GM12873 (cell line): Measurements from ENCODE around the gene SOX10.

Experiments
- TF ChIP-seq, protein P1 (sequence below): IDR thresholded peaks from 2 replicates; pipeline ENCODE4 v1.5.1; 2012; ENCODE audit warnings: low read depth, mild to moderate bottlenecking, moderate library complexity, low read length, control low read depth; ENCODE audit not compliant: insufficient read depth; ENCODE audit errors: missing control alignments

Gene SOX10

DNA sequence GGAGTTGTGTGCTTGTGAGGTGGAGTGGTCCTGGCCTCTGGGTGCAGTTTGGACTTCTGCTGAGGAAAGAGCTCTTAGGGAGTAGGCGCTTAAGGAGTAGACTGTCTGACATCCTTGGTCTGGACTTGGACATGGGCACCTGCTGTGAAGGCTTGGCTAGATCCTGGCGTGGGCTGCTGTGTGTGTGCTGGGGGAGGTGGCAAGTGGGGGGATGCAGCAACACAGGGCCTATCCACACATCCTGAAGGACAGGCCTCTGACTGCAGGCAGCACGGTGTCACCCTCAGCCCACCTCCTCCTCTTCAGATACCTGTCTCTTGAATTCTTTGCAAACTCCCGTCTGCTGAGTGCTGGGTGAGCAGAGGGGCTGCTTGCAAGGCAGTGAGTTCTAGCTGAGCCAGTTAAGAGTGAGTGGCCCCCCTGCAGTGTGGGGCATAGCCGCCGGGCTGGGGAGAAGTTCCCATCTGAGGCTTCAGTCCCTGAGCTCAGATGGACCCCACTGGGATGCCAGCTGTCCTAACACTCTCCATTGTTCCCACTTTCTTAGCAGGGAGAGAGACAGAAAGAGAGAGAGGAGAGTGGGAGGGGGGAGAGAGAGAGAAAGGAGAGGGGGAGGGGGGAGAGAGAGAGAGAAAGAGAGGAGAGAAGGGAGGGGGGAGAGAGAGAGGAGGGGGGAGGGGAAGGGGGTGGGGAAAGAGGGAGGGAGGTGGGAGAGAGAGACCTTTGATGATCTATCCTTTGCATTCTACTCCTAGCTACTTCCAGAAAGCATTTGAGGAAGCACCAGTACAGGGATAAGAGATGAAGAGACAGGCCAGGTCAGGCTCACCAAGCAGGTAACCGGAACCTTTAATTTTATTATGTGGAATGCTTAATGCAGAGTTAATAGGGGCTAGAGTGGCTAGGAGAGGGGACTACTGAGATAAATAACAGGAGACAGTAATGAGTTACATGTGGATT, 12.6 kb downstream of the SOX10 start:
- TF ChIP-seq, protein P1, sequence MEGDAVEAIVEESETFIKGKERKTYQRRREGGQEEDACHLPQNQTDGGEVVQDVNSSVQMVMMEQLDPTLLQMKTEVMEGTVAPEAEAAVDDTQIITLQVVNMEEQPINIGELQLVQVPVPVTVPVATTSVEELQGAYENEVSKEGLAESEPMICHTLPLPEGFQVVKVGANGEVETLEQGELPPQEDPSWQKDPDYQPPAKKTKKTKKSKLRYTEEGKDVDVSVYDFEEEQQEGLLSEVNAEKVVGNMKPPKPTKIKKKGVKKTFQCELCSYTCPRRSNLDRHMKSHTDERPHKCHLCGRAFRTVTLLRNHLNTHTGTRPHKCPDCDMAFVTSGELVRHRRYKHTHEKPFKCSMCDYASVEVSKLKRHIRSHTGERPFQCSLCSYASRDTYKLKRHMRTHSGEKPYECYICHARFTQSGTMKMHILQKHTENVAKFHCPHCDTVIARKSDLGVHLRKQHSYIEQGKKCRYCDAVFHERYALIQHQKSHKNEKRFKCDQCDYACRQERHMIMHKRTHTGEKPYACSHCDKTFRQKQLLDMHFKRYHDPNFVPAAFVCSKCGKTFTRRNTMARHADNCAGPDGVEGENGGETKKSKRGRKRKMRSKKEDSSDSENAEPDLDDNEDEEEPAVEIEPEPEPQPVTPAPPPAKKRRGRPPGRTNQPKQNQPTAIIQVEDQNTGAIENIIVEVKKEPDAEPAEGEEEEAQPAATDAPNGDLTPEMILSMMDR, result no peak

DNA sequence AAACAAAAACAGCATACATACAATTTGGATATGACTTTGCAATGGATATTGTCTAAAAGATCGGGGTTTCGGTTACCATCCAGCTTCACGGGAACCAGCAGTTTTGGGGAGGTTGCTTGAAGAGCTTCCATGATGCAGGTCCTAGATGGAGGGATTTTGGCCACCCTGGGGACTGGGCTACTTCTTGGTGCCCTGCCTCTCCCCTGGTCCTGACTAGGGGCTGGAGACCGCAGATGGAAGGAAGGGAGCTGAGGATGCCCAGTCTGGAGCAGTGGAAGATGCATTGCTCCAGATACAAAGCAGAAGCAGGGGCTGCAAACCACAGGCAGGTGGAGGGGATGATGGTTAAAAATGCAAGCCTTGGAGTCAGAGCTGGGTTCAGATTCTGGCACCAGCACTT, 13.5 kb downstream of the SOX10 start:
- TF ChIP-seq, protein P1, result no peak

DNA sequence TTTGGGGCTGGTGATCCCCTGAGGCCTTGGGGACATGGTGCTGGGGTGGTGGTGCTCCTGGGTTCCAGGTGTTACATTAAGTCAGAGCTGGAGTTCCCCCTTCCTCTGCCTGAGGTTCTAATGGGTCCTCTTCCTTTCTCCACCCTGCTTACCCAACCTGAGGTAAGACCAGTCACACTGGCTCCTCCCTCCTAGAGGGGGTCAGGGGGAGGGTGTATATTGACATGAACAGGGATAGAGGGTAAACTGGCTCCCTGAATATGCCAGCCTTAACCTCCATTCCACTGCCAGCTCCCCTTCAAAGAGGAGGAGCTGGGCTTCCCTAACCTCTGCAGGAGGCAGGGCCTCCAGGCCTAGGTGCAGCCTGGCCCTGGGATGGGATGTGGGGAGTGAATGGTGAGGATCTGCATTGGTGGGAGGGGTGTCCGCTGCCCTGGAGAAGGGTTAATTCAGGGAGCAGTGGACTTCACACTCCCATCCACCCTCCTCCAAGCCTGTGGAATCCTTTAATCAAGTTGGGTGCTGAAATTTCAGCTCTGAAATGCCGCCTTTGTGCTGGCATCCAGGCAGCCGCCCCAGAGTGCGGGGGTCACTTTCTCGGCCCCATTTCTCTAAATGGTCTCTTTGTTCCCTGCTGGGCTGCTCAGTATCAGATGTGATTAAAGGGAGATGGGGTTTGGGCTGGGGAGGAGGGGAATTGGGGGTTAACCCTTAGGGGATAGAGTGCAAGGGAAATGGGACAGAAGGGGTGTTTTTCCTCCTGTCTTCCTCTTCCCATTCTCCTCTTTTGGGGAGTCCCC, 15.7 kb downstream of the SOX10 start:
- TF ChIP-seq, protein P1, result no peak

DNA sequence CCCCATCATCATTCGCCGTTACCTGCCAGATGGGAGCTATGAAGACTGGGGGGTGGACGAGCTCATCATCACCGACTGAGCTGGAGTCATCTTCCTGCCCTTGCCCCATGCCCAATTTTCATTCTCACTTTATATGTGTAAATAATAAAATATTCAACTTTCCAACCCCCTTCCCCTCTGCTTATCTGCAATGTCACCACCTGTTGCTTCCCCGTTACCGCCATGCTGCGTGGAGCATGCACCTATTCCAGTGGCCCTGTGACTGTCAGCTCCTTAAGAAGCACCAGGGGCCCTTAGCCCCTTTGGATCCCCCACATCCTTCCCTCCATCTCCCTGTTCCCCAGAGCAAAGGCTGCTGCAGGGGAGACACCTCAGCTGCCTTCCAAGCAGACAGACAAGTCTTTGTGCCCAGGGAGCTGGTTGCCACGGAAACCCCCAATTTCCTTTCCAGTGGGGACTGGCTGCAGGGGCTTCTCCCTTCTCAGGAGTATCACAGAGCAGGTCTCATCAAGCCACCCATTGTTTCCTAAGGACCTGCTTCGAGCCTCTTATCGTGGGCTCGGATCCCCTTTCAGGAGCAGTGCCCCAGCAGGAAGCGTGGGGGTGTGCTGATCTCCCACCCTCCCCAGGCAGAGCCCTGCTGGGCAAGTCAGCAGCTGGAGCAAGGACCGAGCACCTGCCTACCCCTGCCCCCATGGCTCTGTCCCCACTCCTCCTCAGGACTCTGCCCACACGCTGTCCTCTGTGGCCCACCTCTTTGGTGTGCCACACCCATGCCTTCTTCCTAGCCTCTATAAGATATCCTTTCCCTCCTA, 16.5 kb downstream of the SOX10 start:
- TF ChIP-seq, protein P1, result no peak

DNA sequence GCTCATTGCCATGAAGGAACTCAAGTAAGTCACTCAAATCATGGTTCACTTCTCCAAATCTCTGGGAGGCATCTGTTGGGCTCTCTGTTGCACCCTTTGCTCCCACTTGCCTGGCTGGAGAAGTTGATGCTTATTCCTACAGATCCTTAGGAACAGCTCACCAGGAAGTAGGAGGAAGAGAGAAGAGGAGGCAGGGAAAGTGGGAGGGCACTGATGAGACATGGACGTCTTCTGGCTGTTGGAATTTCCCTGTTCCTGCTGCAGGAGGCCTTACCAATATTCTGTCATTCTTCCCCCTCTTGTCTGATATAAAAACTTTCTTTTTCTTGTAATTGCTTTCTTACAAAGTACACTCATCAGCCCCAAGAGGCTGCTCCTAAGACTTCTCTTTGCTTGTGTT, 17.2 kb downstream of the SOX10 start:
- TF ChIP-seq, protein P1, result no peak

GRCh38 chr22:37965940-37966664, 18.3 kb downstream of the SOX10 start:
- TF ChIP-seq, protein P1, result no peak
